HPDE6-E6E7 (cell line): Measurements from ENCODE around the gene GALK1.

Source experiments
- DNase-seq: peaks from one replicate; pipeline ENCODE4 v3.0.0; 2011; ENCODE audit warnings: missing footprints; ENCODE audit errors: extremely low spot score

The GALK1 gene

DNA sequence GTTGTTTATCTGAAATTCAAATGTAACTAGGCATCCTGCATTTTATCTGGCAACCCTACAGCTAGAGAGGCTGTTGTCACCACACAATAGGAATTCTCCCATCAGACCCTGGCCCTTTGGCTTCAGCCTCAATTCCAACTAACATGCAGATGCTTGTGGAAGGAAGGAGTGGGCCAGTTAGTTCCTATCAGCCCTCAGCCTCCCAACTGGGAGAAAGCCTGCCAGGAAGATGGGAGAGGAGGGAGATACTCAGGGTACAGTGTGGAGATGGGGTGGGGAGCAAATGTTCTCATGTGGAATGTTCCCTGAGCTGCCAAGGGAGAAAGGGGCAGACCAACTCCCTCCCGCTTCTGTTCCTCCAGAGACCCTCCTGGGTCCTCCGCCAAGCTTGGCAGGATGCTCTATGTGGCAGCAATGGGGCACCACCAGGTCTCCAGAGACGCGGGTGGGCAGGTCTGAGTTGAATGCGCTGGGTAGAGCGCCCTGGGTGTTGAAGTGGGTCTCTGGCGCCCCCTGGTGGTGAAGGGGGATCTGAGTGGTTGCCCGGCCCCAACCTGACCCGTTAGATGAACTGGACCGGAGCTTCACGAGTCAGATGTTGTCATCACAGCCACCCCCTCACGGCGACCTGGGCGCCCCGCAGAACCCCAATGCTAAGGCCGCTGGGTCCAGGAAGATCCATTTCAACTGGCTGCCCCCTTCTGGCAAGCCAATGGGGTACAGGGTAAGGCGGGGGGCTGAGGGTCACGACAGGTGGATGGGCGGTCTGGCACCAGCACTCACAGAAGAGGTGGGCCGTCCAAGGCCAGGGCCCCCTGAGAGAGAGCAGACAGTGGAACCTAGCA lies 15.2 kb downstream of the GALK1 start:
- peak; percentile 53 for DNase-seq

DNA sequence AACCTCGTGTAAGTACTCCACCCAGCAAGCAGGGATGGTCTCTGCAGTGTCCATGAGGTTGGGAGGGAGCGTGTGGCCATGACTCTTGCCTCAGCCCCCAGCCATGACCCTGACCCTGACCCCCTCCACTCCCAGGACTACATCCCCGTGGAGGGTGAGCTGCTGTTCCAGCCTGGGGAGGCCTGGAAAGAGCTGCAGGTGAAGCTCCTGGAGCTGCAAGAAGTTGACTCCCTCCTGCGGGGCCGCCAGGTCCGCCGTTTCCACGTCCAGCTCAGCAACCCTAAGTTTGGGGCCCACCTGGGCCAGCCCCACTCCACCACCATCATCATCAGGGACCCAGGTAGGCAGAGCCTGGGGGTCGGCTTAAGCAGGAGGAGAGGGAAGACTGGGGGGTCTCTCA lies 16.3 kb downstream of the GALK1 start:
- DNase-seq: no peak

DNA sequence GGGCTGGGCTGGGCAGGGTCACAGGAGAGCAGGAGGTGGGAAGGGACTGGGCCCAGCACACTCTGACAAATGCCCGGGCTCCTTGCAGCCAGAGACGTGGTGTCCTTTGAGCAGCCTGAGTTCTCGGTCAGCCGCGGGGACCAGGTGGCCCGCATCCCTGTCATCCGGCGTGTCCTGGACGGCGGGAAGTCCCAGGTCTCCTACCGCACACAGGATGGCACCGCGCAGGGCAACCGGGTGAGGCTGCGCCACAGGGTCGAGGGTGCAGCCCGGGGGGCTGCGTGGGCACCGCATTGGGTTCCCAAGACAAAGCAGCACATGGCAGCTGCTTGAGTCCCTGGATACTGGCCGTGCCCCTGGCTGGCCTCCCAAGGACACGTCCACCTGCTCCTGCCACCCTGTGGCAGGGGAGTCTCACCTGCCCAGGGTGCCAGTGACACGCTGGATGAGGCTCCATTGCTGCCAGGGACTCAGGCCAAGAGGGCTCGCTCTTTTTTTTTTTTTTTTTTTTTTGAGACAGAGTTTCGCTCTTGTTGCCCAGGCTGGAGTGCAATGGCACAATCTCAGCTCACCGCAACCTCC lies 21.3 kb downstream of the GALK1 start:
- DNase-seq: no peak

DNA sequence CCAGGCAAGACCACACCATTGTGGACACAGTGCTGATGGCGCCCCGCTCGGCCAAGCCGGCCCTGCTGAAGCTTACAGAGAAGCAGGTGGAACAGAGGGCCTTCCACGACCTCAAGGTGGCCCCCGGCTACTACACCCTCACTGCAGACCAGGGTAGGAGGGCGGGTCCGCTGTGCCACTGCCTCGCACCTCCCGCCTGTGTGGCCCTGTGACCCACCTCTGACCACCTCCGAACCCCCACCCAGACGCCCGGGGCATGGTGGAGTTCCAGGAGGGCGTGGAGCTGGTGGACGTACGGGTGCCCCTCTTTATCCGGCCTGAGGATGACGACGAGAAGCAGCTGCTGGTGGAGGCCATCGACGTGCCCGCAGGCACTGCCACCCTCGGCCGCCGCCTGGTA lies 22.7 kb downstream of the GALK1 start:
- no peak for DNase-seq

DNA sequence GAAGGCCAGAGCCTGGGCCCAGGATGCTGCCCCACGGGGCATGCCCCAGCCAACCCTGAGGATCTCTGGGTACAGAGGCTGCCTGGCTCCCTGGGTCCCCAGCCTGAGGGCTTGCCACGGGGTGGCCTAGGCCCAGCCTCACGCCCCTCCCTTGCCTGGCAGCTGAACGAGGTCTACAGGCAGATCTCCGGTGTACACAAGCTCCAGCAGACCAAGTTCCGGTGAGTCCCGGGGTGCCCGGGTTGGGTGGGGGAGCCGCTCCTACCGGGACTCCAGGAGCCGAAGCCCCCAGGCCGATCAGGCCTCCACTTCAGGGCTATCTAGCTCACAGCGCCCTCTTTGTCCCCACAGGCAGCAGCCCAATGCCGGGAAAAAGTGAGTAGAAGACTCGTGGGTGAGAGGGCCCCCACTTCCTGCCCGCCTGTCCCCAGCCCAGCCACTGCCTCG lies 24.3 kb downstream of the GALK1 start:
- no peak for DNase-seq

DNA sequence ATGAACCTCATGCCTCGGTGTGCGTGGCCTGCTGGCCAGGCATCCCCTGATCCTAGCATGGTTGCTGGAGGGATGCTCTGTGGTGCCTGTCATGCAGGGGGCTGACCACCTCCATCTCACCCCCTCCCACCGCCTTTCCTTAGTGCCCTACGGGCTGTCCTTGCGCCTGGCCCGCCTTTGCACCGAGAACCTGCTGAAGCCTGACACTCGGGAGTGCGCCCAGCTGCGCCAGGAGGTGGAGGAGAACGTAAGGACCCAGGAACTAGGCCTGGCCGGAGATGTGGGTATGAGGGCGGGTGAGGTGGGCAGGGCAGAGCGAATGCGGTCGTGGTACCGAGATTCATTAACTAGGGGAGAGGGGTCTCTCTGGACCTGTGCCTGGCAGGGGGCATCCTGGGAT lies 24.8 kb downstream of the GALK1 start:
- DNase-seq: no peak

DNA sequence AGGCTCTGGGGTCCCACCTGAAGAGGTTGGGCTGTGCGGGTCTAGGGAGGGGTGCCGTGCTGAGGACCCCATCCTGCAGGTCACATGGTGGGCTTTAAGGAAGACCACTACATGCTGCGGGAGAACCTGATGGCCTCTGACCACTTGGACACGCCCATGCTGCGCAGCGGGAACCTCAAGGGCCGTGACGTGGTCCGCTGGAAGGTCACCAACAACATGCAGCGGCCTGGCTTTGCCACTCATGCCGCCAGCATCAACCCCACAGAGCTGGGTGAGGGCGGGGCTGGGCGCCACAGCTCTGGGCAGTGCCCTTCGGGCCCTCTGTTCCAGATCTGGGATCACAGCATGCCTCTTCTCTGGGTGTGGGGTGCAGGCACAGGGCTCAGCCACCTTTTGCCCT lies 25.2 kb downstream of the GALK1 start:
- DNase-seq: no peak

DNA sequence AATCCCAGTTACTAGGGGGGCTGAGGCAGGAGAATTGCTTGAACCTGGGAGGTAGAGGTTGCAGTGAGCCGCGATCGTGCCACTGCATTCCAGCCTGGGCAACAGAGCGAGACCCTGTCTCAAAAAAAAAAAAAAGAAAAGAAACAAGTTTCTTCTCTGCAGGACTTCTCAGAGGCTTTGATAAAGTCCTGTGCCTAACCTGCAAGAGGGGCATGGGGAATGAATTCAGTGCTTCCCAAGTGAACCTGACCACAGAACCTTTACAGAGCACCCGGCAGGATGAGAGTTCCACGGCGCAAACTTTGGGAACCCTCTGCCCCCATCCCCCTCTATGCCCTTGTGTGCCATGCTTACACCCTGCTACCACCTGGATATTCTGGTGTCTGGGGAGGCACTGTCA lies 25.8 kb downstream of the GALK1 start:
- no peak for DNase-seq

DNA sequence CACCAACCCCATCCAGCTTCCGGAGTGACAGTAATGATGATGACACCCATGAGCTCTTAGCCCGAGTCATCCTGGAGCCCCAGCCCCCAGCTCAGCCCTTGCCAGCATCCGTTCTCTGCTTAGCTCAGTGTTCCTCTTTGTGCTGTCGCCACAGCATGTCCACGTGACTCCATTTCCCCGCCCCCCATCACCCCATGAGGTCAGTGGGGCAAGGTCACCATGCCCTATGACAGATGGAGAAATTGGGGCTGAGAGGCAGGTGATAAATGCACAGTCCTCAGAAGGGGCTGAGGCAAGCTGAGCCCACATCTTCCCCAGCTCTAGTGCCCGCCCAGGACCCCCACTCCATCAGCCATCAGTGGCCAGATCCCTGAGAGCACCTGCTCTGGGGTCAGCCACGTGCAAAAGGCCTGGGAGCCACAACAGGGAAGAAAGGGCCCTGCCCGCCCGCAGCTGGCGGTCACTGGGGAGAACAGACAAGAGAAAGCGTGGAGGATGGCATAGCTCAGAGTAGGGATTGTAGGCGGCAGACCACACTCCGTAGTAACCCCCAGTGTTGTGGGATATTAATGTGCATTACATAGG lies 26.7 kb downstream of the GALK1 start:
- DNase-seq: no peak

DNA sequence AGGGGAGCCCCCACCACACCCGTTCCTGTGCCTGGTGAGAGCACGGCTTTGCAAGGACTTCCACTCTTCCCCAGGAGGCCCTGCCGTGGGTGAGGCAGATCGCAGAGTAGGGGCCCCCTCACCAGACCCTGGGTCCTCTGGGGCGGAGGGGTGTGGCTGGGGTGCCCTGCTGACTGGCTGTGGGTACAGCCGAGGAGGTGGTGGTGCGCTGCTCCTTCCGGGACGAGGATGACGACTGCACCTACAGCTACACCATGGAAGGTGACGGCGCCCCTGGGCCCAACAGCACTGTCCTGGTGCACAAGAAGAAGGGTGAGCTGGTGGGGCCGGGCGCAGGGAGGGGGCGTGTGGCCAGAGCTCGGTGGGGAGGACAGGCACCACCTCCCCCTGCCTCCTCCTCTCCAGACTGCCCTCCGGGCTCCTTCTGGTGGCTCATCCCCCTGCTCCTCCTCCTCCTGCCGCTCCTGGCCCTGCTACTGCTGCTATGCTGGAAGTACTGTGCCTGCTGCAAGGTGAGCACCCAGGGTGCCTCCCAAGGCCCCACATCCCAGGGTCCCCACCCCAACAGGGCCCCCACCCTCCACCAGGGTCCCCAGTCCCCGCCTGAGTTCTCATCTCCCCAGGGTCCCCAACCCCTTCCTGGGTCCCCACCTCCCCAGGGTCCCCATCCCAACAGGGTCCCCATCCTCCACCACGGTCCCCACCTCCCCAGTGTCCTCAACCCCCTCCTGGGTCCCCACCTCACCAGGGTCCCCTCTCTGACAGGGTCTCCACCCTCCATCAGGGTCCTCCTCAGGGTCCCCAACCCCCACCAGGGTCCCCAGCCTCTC lies 27.6 kb downstream of the GALK1 start:
- DNase-seq: no peak

DNA sequence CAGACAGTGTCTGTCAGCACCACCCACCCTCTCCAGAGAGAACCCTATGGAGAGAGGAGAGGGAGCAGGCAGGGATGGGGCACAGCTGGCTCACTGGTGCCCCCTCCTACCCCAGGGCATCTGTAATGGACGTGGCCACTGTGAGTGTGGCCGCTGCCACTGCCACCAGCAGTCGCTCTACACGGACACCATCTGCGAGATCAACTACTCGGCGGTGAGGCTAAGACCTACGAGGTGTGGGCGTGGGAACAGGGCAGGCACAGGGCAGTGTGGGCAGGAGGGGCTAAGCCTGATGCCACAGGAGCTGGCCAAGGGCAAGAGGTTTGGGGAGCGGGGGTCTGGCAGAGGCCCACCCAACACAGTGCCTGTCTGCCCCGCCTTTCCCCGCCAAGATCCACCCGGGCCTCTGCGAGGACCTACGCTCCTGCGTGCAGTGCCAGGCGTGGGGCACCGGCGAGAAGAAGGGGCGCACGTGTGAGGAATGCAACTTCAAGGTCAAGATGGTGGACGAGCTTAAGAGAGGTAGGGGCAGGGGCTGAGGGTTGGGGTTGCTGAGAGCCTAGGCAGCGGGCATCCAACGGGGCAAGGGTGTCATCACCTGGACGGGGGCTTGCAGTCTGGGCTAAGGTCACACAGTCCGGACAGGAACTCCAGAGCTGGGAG lies 28.7 kb downstream of the GALK1 start:
- DNase-seq: no peak

DNA sequence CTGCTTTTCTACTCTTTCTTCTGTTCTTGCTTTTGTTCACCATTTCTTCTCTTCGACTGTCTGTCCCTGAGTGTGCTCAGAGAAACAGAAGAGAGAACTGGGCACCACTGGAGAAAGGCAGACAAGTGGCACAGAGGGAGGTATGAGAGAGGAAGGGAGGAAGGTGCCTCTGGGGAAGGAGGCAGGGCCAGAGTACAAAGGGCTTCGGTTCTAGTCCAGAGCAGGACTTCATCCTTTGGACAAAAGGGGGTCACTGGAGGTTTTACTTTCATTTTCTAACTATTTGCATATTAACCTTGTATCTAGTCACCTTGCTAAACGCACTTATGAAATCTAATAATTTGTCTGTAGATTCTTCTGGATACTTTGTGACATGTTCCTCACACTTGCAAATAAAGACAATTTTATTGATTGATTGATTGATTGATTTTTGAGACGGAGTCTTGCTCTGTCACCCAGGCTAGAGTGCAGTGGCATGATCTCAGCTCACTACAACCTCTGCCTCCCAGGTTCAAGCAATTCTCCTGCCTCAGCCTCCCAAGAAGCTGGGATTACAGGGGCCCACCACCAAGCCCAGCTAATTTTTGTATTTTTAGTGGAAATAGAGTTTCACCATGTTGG lies 30.2 kb downstream of the GALK1 start:
- no peak for DNase-seq

DNA sequence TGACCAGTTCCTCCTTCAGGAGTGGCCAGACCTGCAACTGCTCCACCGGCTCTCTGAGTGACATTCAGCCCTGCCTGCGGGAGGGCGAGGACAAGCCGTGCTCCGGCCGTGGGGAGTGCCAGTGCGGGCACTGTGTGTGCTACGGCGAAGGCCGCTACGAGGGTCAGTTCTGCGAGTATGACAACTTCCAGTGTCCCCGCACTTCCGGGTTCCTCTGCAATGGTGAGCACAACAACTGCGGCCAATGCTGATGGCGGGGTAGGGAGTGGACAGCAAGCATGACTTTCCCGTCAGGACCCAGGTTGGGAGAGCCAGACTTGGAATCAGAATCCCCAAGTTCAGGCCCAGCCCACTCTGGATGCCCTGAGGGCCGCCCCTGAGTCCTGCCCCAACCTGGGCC lies 31.5 kb downstream of the GALK1 start:
- DNase-seq: no peak

DNA sequence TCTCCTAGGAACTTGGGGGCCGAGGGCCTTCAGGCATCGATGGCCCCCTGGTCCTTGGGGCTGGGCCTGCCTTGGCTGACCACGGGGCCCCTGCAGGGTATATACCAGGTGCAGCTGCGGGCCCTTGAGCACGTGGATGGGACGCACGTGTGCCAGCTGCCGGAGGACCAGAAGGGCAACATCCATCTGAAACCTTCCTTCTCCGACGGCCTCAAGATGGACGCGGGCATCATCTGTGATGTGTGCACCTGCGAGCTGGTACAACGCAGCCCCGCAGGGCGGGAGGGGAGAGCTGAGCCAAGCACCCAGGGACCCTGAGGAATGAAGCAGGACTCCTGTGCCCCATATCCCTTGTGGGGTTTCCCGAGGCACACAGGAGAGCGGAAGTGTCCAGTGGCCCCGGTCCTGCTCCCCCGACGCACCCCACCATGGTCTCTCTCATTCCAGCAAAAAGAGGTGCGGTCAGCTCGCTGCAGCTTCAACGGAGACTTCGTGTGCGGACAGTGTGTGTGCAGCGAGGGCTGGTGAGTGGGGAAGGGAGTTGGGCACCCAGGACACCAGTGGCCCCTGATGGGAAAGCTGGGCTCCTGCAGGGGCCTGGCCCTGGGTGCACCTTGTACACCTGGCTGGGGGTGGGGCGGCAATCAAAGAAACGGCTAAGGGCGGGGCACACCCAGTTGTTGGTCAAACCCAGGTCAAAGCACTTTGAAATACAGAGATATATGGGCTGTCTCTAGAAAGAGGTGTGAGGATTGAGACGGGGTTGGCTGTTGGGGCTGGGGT lies 33.1 kb downstream of the GALK1 start:
- DNase-seq: no peak

DNA sequence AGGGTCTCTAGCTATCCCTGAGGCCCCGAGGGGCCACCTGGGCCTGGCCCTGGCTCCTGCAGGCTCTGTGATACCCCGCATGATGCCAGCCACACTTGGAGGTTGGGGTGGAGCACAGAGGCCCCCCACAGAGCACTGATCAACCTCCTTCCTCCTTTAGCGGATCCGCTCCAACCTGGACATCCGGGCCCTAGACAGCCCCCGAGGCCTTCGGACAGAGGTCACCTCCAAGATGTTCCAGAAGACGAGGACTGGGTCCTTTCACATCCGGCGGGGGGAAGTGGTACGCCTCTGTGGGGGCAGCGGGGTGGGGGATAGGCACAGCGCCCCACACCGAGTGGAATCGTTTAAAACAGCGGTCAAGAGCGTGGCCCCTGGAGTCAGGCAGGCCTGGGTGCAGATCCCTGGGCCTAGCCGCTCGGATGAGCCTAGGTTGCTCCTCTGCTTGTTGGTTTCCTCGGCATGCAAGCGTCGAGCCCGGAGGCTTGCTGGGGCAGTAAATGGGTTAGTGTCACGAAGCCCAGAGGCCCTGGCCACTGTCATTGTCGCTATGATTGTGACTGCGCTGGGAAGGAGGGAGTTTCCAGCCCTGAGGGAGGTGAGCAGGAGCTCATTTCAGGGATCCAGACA lies 33.8 kb downstream of the GALK1 start:
- no peak for DNase-seq

DNA sequence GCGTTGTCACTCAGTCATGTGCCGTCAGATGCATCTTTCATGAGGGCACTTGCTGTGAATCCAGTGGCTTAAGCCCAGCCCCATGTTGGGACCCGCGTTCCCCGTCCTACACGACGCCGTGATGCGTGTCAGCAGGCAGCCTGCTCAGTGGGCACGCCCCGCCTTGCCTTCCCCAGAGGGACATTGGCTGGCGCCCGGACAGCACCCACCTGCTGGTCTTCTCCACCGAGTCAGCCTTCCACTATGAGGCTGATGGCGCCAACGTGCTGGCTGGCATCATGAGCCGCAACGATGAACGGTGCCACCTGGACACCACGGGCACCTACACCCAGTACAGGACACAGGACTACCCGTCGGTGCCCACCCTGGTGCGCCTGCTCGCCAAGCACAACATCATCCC lies 34.9 kb downstream of the GALK1 start:
- DNase-seq: no peak

DNA sequence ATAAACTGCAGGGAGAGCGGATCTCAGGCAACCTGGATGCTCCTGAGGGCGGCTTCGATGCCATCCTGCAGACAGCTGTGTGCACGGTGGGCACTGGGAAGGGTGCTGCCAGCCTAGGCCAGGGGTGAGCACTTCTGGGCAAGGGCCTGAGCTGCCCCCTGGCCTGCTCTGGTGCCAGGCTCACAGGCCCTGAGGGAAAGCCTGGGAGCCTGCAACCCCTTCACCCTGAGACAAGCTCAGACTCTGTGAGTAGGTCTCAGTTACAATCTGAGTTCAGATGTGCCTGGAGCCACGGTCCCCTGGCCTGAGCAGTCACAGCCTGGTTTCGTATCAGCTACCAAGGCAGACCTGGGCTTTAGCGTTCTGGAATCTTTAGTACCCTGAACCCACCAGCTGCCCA lies 35.6 kb downstream of the GALK1 start:
- no peak for DNase-seq

DNA sequence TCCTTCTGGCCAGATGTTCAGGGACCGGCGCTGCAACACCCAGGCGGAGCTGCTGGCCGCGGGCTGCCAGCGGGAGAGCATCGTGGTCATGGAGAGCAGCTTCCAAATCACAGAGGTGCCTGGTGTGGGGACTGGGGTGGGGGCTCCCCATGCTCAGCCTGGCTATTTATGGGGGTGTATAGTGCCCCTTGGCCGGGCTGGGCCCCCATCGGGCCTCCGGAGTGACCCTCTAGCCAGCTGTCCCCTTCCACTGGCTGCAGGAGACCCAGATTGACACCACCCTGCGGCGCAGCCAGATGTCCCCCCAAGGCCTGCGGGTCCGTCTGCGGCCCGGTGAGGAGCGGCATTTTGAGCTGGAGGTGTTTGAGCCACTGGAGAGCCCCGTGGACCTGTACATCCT lies 37.6 kb downstream of the GALK1 start:
- DNase-seq: no peak

DNA sequence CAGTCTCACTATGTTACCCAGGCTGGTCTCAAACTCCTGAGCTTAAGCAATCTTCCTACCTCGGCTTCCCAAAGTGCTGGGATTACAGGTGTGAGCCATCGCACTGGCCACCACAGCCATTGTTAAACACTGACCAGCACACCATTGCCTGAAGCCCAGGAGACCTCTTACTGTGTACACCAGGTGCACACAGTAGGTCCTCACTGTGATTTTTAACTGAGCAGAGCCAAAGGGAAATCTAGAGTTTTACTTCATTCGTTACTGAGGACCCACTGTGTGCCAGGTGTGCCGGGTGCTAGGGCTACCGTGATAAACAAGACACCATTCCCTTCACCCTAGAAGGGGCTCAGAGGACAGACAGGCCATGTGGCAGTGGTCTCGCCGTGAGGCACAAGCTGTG lies 39.5 kb downstream of the GALK1 start:
- no peak for DNase-seq
